Non-pigmented ciliary epithelial cell (primary cell): ENCODE results near the gene TNFAIP8L1.

ENCODE experiments used
- DNase-seq: peaks from one replicate; pipeline ENCODE4 v3.0.0-alpha.2; 2010; ENCODE audit warnings: low read depth

TNFAIP8L1 gene

DNA sequence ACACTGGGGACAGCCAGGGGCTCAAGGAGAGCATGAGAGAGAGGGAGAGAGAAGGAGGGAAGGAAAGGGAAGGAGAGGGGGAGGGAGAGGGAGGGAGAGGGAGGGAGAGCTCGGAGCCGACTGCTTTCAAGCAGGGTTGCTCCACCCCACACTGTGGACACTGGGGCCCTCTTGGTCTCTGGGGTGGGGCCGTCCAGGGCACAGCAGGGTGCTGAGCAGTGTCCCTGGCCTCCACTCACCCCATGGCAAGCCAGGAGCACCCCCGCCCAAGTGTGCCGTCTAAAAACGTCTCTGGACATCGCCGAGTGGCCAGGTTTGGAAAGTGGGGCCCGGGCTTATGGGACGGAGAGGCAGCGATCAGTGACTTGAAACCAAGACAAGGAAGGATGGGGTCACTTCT lies 63.4 kb downstream of the TNFAIP8L1 start:
- no peak for DNase-seq

DNA sequence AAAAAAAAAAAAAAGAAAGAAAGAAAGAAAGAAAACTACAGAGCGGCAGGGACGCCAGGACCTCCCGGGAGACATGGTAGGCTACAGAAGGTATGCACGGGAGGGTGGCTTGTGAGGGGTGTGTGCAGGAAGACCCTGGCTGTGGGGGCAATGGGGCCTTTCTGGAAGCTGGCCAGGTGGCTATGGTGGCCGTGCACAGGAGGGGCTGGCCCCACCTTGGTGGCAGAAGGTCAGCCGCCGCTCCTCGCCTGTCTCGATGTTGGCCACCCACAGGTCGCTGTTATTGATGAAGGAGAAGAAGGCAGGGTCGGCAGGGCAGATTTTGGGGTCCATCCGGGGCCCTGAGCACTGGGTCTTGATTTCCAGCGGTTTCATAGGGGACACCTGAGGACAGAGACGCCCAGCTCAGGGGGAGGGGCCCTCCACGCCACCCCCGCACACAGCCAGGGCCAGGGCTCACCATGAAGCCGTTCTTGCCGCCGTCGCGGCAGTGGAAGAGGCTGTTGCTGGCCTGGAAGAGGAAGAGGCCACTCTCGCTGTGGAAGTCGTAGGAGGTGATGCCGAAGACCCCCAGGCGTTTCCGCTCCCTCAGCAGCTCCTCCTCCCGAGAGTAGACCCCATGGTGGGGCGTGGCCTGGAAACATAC lies 64.5 kb downstream of the TNFAIP8L1 start:
- DNase-seq: no peak

DNA sequence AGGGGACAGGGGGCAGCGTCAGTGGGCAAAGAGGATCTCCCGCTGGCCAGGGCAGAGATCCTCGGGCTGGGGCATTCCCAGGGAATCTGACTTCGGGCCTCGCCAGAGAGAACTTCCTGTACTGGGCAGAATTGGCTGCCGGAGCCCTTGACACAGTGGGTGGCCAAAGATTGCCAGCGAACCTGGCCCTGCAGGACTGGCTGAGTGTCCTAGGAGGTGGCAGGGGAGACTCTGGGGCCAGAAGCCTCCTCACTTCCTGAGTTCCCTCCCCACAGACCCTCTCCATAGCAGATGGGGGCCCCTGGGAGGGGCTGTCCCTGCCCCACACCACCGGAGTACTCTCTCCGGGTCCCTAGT lies 65.0 kb downstream of the TNFAIP8L1 start:
- no peak for DNase-seq
